A673 (cell line): Measurements from ENCODE around the gene SNX33. TPM values are rescaled to one million over a fixed set of nuclear protein-coding genes. Genes with fewer than 3 reads are reported as not detected.
"Not testable (repeated sequence)": the region's sequence is repeated elsewhere in the genome, so short reads cannot be mapped to it uniquely, and the experiment has no call there.

Source experiments
- BruUV-seq: library from RNA; stranded (reverse); fragments of 400-500 nt; replicated peaks from 2 replicates; lab custom pipeline; 2021; lab: Mats Ljungman, UMichigan
- CTCF ChIA-PET: fragments of 300-600 bp; sonication (Branson Sonifier 250); formaldehyde crosslinking; loops from one replicate; lab custom pipeline; 2022; ENCODE audit warnings: antibody characterized with exemption; lab: Charles Lee
- POLR2A ChIA-PET: fragments of 300-600 bp; sonication (Branson Sonifier 250); formaldehyde crosslinking; loops from one replicate; lab custom pipeline; 2022; ENCODE audit warnings: antibody characterized with exemption; ENCODE audit not compliant: low non-redundant PET; lab: Charles Lee
- DNase-seq: peaks from one replicate; pipeline ENCODE4 v3.0.0-alpha.2; 2015; ENCODE audit warnings: low spot score
- H3K27ac ChIP-seq: fragments of 200-600 bp; sonication (generic); 2 replicates; pipeline ENCODE4 v1.5.1; 2016; ENCODE audit warnings: mixed run types, low read depth, mild to moderate bottlenecking, mixed read lengths, antibody characterized with exemption, low read length; ENCODE audit not compliant: poor library complexity, severe bottlenecking
- H3K27me3 ChIP-seq: fragments of 200-600 bp; sonication (generic); replicated peaks from 2 replicates; pipeline ENCODE4 v1.6.1; 2017; ENCODE audit warnings: mixed run types, low read depth, mild to moderate bottlenecking, mixed read lengths, antibody characterized with exemption, low read length; ENCODE audit not compliant: insufficient read depth, poor library complexity
- H3K36me3 ChIP-seq: fragments of 200-600 bp; sonication (generic); 2 replicates; pipeline ENCODE4 v1.6.1; 2016; ENCODE audit warnings: mixed run types, mild to moderate bottlenecking, mixed read lengths, antibody characterized with exemption, low read length; ENCODE audit not compliant: insufficient read depth, poor library complexity, severe bottlenecking
- H3K4me1 ChIP-seq: fragments of 200-600 bp; sonication (generic); 2 replicates; pipeline ENCODE4 v1.6.1; 2017; ENCODE audit warnings: mixed run types, mild to moderate bottlenecking, mixed read lengths, antibody characterized with exemption, low read length; ENCODE audit not compliant: insufficient read depth, poor library complexity, severe bottlenecking
- H3K4me3 ChIP-seq: fragments of 200-600 bp; sonication (generic); 2 replicates; pipeline ENCODE4 v1.5.1; 2016; ENCODE audit warnings: low read depth, mixed run types, mild to moderate bottlenecking, mixed read lengths, low read length; ENCODE audit not compliant: poor library complexity, severe bottlenecking
- H3K9me3 ChIP-seq: fragments of 200-600 bp; sonication (generic); 2 replicates; pipeline ENCODE4 v1.6.1; 2016; ENCODE audit warnings: mixed run types, low read depth, mild to moderate bottlenecking, mixed read lengths, antibody characterized with exemption, low read length; ENCODE audit not compliant: poor library complexity, severe bottlenecking
- CTCF ChIP-seq: fragments of 300-800, 200-600 bp; sonication (generic); conservative IDR thresholded peaks from 2 replicates; pipeline ENCODE4 v1.5.1; 2017; ENCODE audit warnings: low read depth, mild to moderate bottlenecking, antibody characterized with exemption, low read length, moderate library complexity, mixed read lengths
- EZH2 ChIP-seq: fragments of 200-600 bp; sonication (generic); IDR thresholded peaks from 2 replicates; pipeline ENCODE4 v1.6.1; 2017; ENCODE audit warnings: borderline replicate concordance, low read depth, mild to moderate bottlenecking, mixed read lengths, antibody characterized with exemption, low read length; ENCODE audit not compliant: poor library complexity, severe bottlenecking
- intact Hi-C: fragments of 100-400 bp; cut with micrococcal nuclease; formaldehyde crosslinking; loops from one replicate; pipeline ENCODE4 v1.10.0; 2022; ENCODE audit not compliant: unreplicated experiment
- total RNA-seq: library from RNA; stranded (reverse); gene quantifications from 2 replicates; pipeline ENCODE4 v1.2.3, GENCODE V29; 2021

Gene SNX33
- total RNA-seq, 1 experiment from 2014 or later: 3.4 TPM

- TF ChIP-seq CTCF: peak; percentile 77
- CTCF ChIA-PET: interaction anchor here (0.6 to 1.1 kb wide), 5 partner anchors 45 to 654 kb away, joined by 4 to 8 read pairs (median 6); partner anchors contain the start of gene MAN2C1
- POLR2A ChIA-PET, H3K4me3 ChIP-seq, H3K27ac ChIP-seq, H3K27me3 ChIP-seq, H3K4me1 ChIP-seq, BruUV-seq, H3K9me3 ChIP-seq, H3K36me3 ChIP-seq: not testable (repeated sequence)
- DNase-seq: peak; percentile 86
- intact Hi-C loops: loop anchor here (1.0 kb wide), 2 partner anchors 315 to 654 kb away; partner anchors contain the start of gene MAN2C1
Measured at GRCh38 chr15:75683646-75684312, 36.1 kb downstream of the SNX33 start.

- Histone ChIP-seq H3K36me3 (no peaks in the 10 kb centered on the region), H3K4me1 (no peaks in the 10 kb centered on the region), H3K27ac (no peak overlapping the region), H3K27me3 (no peaks in the 10 kb centered on the region), H3K4me3 (no peak overlapping the region), H3K9me3 (no peaks in the 10 kb centered on the region)
- intact Hi-C loops: no loop called here
- no TSS peak for BruUV-seq
- CTCF ChIA-PET: interaction anchor here (0.9 to 1.1 kb wide), 3 partner anchors 117 to 317 kb away, joined by 4 to 7 read pairs (median 4); partner anchors contain the start of gene MAN2C1
- TF ChIP-seq CTCF: no peak
- no peak for DNase-seq
- POLR2A ChIA-PET: no interaction called here
Measured at GRCh38 chr15:75684648-75685047, 36.9 kb downstream of the SNX33 start.

- no peaks in the 10 kb centered on the region for H3K9me3 ChIP-seq
- intact Hi-C loops: no loop called here
- H3K4me1 ChIP-seq: no peaks in the 10 kb centered on the region
- H3K36me3 ChIP-seq: no peaks in the 10 kb centered on the region
- CTCF ChIA-PET: interaction anchor here (1.0 kb wide), 1 partner anchor 317 kb away, joined by 4 read pairs; the partner anchor contains the start of gene MAN2C1
- H3K27me3 ChIP-seq: no peaks in the 10 kb centered on the region
- no peak for DNase-seq
- no peak overlapping the region for H3K27ac ChIP-seq
- no peak for TF ChIP-seq EZH2
- POLR2A ChIA-PET: no interaction called here
- H3K4me3 ChIP-seq: no peak overlapping the region
- BruUV-seq: no TSS peak
Measured at GRCh38 chr15:75685195-75685594, 37.5 kb downstream of the SNX33 start.
